ENCODE data around the gene TSPAN18.

GRCh38 chr11:44912270-44912987, 185.7 kb downstream of the TSPAN18 start:
- no peak for TF ChIP-seq ZNF274 (IDR thresholded peaks at IDR 0.05; ENCODE audit: low read depth, low read length)
- TF ChIP-seq YY1 (IDR thresholded peaks at IDR 0.05; ENCODE audit: insufficient read depth, insufficient read length): no peak
- TF ChIP-seq SUZ12 (IDR thresholded peaks at IDR 0.05; ENCODE audit: extremely low read depth, insufficient read depth, insufficient read length): no peak
